Measurements from ENCODE around the gene NEAT1.
A peak's percentile ranks its signal among the peaks of the same experiment; 100 is the strongest.

DNA sequence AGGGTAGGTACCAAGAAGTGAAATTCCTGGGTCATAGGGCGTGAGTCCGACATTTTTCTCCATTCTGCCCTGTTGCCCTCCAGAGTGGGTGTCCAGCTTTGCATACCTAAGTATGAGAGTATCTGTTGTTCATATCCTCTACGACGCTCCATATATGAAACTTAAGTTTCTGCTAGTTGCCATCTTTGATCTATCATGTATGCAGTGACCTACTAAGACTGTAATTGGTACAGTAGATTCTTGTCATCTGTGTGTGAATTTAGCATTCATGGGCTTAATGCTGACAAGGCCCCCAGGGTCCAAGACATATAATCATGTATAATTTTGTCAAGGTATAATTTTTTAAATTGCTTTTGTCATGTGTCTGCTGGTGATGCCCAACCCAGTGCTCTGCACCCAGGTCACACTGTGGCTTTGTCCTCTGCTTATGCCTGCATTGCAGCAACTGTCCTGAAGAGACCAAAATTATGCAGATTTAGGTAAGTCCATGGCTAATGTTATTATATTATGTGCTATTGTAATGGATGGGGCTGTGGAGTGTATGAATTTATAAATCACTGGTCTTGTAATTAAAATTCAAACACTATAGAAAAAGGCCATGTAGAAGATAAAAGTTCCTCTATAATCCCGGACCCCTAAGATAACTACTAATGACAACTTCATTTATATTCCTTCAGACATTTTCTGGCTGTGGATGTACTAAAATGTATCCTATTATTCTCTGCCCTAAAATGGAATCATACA is 12.2 kb downstream of the NEAT1 start:
- TF ChIP-seq, protein P1, sequence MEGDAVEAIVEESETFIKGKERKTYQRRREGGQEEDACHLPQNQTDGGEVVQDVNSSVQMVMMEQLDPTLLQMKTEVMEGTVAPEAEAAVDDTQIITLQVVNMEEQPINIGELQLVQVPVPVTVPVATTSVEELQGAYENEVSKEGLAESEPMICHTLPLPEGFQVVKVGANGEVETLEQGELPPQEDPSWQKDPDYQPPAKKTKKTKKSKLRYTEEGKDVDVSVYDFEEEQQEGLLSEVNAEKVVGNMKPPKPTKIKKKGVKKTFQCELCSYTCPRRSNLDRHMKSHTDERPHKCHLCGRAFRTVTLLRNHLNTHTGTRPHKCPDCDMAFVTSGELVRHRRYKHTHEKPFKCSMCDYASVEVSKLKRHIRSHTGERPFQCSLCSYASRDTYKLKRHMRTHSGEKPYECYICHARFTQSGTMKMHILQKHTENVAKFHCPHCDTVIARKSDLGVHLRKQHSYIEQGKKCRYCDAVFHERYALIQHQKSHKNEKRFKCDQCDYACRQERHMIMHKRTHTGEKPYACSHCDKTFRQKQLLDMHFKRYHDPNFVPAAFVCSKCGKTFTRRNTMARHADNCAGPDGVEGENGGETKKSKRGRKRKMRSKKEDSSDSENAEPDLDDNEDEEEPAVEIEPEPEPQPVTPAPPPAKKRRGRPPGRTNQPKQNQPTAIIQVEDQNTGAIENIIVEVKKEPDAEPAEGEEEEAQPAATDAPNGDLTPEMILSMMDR (IDR thresholded peaks at IDR 0.05) = peak in 1 of 4 experiments; percentile 16
- peak; percentile 18 for TF ChIP-seq POLR2AphosphoS5 (IDR thresholded peaks at IDR 0.05)

All from gastroesophageal sphincter (tissue), 3 donors.